ENCODE measurements around the gene PRELP.

GRCh38 chr1:203467550-203467921 lies 8.1 kb upstream of the PRELP start:
- TF ChIP-seq FOS (IDR thresholded peaks at IDR 0.05; ENCODE audit: borderline replicate concordance, insufficient read depth, low read length) (no peak), JUN (IDR thresholded peaks at IDR 0.05; ENCODE audit: borderline replicate concordance, insufficient read depth, insufficient read length, low read depth) (no peak), CTCF (IDR thresholded peaks at IDR 0.05; ENCODE audit: extremely low read depth in 1 of 2, insufficient read depth in 1 of 2, low read depth in 1 of 2, low read length in 2 of 2) (no peak), POLR2AphosphoS5 (IDR thresholded peaks at IDR 0.05; ENCODE audit: insufficient read depth, low read depth, low read length) (no peak)

Measured in endothelial cell of umbilical vein (primary cell).